ENCODE results near the gene FRMPD4. TPM values are rescaled to one million over a fixed set of nuclear protein-coding genes. Genes with fewer than 3 reads are reported as not detected.

Gene FRMPD4
- total and polyA plus RNA-seq, 2 donors (not counting 1 experiment from before 2014, with no cell fraction given): 0.50 to 1.5 TPM

DNA sequence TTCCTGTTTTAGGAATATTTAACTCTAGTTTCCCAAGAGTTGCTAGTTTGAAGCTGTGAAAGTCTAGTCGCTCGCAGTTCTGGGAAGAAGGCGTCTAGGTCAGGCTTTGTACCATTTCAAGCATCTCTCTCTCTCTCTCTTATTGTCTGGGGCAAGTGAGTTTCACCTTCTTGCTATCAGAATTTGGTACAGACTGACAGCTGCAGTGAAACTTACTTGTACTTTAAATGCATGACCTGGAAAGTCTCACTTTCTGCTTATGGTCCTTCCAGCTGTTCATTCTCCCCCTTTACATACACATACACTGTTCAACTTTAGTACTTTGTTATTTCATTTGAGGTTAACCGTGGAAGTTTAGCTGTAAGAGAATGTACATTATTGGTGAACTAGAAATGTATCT, 4.4 kb downstream of the FRMPD4 start:
- H3K9me3 ChIP-seq (ENCODE audit: control insufficient read depth, insufficient read depth, low read depth, low read length): no peaks in the 10 kb centered on the region
- H3K4me1 ChIP-seq (ENCODE audit: control insufficient read depth, extremely low read depth, insufficient read depth, low read length): no peaks in the 10 kb centered on the region
- H3K9ac ChIP-seq (ENCODE audit: insufficient read depth, low read length): no peak overlapping the region
- no peak overlapping the region for H3K4me2 ChIP-seq (ENCODE audit: extremely low read depth, insufficient read depth, low read length)
- H2AFZ ChIP-seq (ENCODE audit: low read length): no peak overlapping the region
- H3K79me2 ChIP-seq (ENCODE audit: control insufficient read depth, insufficient read depth, low read length): peaks cover 2% of the 10 kb centered on the region
- no peak overlapping the region for H3K27ac ChIP-seq (ENCODE audit: insufficient read depth, low read length)
- H4K20me1 ChIP-seq (ENCODE audit: control insufficient read depth, extremely low read depth, insufficient read depth, low read length): no peaks in the 10 kb centered on the region
- H3K4me3 ChIP-seq (replicated peaks in 1 of 4; ENCODE audit: control extremely low read depth in 1 of 4, insufficient read depth in 1 of 4, low read depth in 3 of 4, low read length in 4 of 4): no peak overlapping the region
- H3K36me3 ChIP-seq (ENCODE audit: control insufficient read depth, insufficient read depth, low read length): no peaks in the 10 kb centered on the region
- no peaks in the 10 kb centered on the region for H3K27me3 ChIP-seq (ENCODE audit: control insufficient read depth, insufficient read depth, low read length)
- no peak for DNase-seq (ENCODE audit: low read depth in 2 of 2)
- TF ChIP-seq, protein P1, sequence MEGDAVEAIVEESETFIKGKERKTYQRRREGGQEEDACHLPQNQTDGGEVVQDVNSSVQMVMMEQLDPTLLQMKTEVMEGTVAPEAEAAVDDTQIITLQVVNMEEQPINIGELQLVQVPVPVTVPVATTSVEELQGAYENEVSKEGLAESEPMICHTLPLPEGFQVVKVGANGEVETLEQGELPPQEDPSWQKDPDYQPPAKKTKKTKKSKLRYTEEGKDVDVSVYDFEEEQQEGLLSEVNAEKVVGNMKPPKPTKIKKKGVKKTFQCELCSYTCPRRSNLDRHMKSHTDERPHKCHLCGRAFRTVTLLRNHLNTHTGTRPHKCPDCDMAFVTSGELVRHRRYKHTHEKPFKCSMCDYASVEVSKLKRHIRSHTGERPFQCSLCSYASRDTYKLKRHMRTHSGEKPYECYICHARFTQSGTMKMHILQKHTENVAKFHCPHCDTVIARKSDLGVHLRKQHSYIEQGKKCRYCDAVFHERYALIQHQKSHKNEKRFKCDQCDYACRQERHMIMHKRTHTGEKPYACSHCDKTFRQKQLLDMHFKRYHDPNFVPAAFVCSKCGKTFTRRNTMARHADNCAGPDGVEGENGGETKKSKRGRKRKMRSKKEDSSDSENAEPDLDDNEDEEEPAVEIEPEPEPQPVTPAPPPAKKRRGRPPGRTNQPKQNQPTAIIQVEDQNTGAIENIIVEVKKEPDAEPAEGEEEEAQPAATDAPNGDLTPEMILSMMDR (conservative IDR thresholded peaks at IDR 0.05 in 1 of 2, IDR thresholded peaks at IDR 0.05 in 1 of 2; ENCODE audit: low read depth in 1 of 2, low read length in 2 of 2): no peak
- no peak for TF ChIP-seq EZH2 (IDR thresholded peaks at IDR 0.05; ENCODE audit: low read length, missing control alignments)

DNA sequence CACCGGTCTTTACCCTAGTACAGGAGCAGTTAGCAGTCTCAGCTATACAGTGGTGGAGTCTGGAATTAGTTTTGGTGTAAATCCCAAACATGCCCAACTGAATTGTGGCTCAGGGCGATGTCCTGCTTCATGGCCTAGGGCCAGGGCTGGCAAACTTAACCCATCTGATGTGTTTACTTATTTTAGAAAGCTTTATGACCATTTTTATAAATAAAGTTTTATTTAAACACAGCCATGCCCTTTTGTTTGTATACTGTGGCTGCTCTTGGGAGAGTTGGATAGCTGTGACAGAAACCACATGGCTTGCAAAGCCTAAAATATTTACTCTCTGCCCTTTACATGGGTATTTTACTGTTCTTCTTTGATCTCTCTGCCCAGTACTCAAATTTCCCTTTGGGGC, 7.1 kb downstream of the FRMPD4 start:
- Histone ChIP-seq H3K4me3 (replicated peaks in 1 of 4; ENCODE audit: control extremely low read depth in 1 of 4, insufficient read depth in 1 of 4, low read depth in 3 of 4, low read length in 4 of 4) (no peak overlapping the region), H3K27ac (ENCODE audit: insufficient read depth, low read length) (no peak overlapping the region), H3K4me1 (ENCODE audit: control insufficient read depth, extremely low read depth, insufficient read depth, low read length) (no peaks in the 10 kb centered on the region), H2AFZ (ENCODE audit: low read length) (no peak overlapping the region), H3K4me2 (ENCODE audit: extremely low read depth, insufficient read depth, low read length) (no peak overlapping the region), H3K36me3 (ENCODE audit: control insufficient read depth, insufficient read depth, low read length) (no peaks in the 10 kb centered on the region), H3K79me2 (ENCODE audit: control insufficient read depth, insufficient read depth, low read length) (no peaks in the 10 kb centered on the region), H3K27me3 (ENCODE audit: control insufficient read depth, insufficient read depth, low read length) (no peaks in the 10 kb centered on the region), H3K9me3 (ENCODE audit: control insufficient read depth, insufficient read depth, low read depth, low read length) (no peaks in the 10 kb centered on the region), H4K20me1 (ENCODE audit: control insufficient read depth, extremely low read depth, insufficient read depth, low read length) (no peaks in the 10 kb centered on the region), H3K9ac (ENCODE audit: insufficient read depth, low read length) (no peak overlapping the region)
- TF ChIP-seq, protein P1 (conservative IDR thresholded peaks at IDR 0.05 in 1 of 2, IDR thresholded peaks at IDR 0.05 in 1 of 2; ENCODE audit: low read depth in 1 of 2, low read length in 2 of 2): no peak
- TF ChIP-seq EZH2 (IDR thresholded peaks at IDR 0.05; ENCODE audit: low read length, missing control alignments): no peak
- DNase-seq (ENCODE audit: low read depth in 2 of 2): no peak

DNA sequence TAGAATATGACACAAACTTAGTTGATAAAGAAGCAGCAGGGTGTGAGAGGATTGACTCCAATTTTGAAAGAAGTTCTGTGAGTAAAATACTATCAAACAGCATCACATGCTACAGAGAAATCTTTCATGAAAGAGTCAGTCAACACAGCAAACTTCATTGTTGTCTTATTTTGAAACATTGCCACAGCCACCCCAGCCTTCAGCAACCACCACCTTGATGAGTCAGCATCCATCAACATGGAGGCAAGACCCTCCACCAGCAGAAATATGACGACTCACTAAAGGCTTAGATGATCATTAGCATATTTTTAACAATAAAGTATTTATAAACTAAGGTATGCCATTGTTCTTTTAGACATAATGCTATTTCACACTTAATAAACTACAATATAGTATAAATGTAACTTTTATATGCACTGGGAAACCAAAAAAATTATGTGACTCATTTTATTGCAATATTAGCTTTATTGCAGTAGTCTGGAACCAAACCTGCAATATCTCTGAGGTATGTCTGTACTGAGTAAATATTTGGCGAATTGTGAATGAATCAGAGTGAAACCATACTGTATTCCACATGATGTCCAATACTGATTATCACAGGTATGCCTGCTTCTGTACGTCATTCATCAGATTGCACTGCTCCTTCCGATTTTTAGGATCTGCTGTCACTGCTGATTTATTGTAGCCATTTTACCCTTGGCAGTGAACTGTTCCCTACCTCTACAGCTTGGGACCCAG, 11.6 kb downstream of the FRMPD4 start:
- Histone ChIP-seq H3K36me3 (ENCODE audit: control insufficient read depth, insufficient read depth, low read length) (no peaks in the 10 kb centered on the region), H3K9ac (ENCODE audit: insufficient read depth, low read length) (no peak overlapping the region), H4K20me1 (ENCODE audit: control insufficient read depth, extremely low read depth, insufficient read depth, low read length) (no peaks in the 10 kb centered on the region), H2AFZ (ENCODE audit: low read length) (no peak overlapping the region), H3K9me3 (ENCODE audit: control insufficient read depth, insufficient read depth, low read depth, low read length) (no peaks in the 10 kb centered on the region), H3K27me3 (ENCODE audit: control insufficient read depth, insufficient read depth, low read length) (no peaks in the 10 kb centered on the region), H3K27ac (ENCODE audit: insufficient read depth, low read length) (no peak overlapping the region), H3K79me2 (ENCODE audit: control insufficient read depth, insufficient read depth, low read length) (no peaks in the 10 kb centered on the region), H3K4me1 (ENCODE audit: control insufficient read depth, extremely low read depth, insufficient read depth, low read length) (no peaks in the 10 kb centered on the region), H3K4me3 (replicated peaks in 1 of 4; ENCODE audit: control extremely low read depth in 1 of 4, insufficient read depth in 1 of 4, low read depth in 3 of 4, low read length in 4 of 4) (no peak overlapping the region), H3K4me2 (ENCODE audit: extremely low read depth, insufficient read depth, low read length) (no peak overlapping the region)
- TF ChIP-seq EZH2 (IDR thresholded peaks at IDR 0.05; ENCODE audit: low read length, missing control alignments): no peak
- TF ChIP-seq, protein P1 (conservative IDR thresholded peaks at IDR 0.05 in 1 of 2, IDR thresholded peaks at IDR 0.05 in 1 of 2; ENCODE audit: low read depth in 1 of 2, low read length in 2 of 2): no peak
- no peak for DNase-seq (ENCODE audit: low read depth in 2 of 2)
